Cardiac muscle cell (in vitro differentiated cells and primary cell): Measurements from ENCODE around the gene FUT3. TPM values are rescaled to one million over a fixed set of nuclear protein-coding genes. Genes with fewer than 3 reads are reported as not detected.
A peak's percentile ranks its signal among the peaks of the same experiment; 100 is the strongest.
"Not testable (repeated sequence)": the region's sequence is repeated elsewhere in the genome, so short reads cannot be mapped to it uniquely, and the experiment has no call there.

ENCODE experiments used
- DNase-seq, 2 donors: peaks; one replicate each; pipeline versions ENCODE4 v3.0.0 to v3.0.0-alpha.2; 2010 to 2017; ENCODE audit warnings: low read depth in 1 of 2, low spot score in 1 of 2
- H3K27ac ChIP-seq: fragments of 200-600 bp; sonication (generic); 2 replicates; pipeline ENCODE4 v1.5.1; 2016
- H3K27me3 ChIP-seq: fragments of 200-600 bp; sonication (generic); 2 replicates; pipeline ENCODE4 v1.6.0; 2016; ENCODE audit warnings: control low read depth
- H3K36me3 ChIP-seq: fragments of 200-600 bp; sonication (generic); 2 replicates; pipeline ENCODE4 v1.5.1; 2016; ENCODE audit warnings: control low read depth
- H3K4me1 ChIP-seq: fragments of 200-600 bp; sonication (generic); 2 replicates; pipeline ENCODE4 v1.8.1; 2017; ENCODE audit warnings: low read depth, mild to moderate bottlenecking, mixed run types
- H3K4me3 ChIP-seq: fragments of 200-600 bp; sonication (generic); 2 replicates; pipeline ENCODE4 v1.5.1; 2016; ENCODE audit warnings: mild to moderate bottlenecking
- H3K9me3 ChIP-seq: fragments of 200-600 bp; sonication (generic); 2 replicates; pipeline ENCODE4 v1.5.1; 2017; ENCODE audit warnings: low read depth, mild to moderate bottlenecking, control low read depth
- polyA plus RNA-seq: library from polyadenylated mRNA; unstranded; fragments of >200 nt; fragmentation: Nextera tagmentation; extraction: Ambion mirVana; gene quantifications from 2 replicates; pipeline ENCODE4 v1.2.1, GENCODE V29; 2016
- total RNA-seq: library from RNA; depleted of rRNA; stranded (reverse); fragments of >200 nt; gene quantifications from 2 replicates; pipeline ENCODE4 v1.2.3, GENCODE V29; 2016
- TF ChIP-seq, protein P1 (sequence below): IDR thresholded peaks from 2 replicates; pipeline ENCODE4 v1.5.1; 2012; ENCODE audit warnings: low read depth, mild to moderate bottlenecking, low read length

Gene FUT3
- total and polyA plus RNA-seq, 2 experiments from 2014 or later, result 3.8 TPM; not detected in 1

GRCh38 chr19:5877427-5877826 lies 26.2 kb upstream of the FUT3 start:
- TF ChIP-seq, protein P1, sequence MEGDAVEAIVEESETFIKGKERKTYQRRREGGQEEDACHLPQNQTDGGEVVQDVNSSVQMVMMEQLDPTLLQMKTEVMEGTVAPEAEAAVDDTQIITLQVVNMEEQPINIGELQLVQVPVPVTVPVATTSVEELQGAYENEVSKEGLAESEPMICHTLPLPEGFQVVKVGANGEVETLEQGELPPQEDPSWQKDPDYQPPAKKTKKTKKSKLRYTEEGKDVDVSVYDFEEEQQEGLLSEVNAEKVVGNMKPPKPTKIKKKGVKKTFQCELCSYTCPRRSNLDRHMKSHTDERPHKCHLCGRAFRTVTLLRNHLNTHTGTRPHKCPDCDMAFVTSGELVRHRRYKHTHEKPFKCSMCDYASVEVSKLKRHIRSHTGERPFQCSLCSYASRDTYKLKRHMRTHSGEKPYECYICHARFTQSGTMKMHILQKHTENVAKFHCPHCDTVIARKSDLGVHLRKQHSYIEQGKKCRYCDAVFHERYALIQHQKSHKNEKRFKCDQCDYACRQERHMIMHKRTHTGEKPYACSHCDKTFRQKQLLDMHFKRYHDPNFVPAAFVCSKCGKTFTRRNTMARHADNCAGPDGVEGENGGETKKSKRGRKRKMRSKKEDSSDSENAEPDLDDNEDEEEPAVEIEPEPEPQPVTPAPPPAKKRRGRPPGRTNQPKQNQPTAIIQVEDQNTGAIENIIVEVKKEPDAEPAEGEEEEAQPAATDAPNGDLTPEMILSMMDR, result no peak
- H3K27me3 ChIP-seq, result no peaks in the 10 kb centered on the region
- H3K27ac ChIP-seq, result no peak overlapping the region
- H3K4me1 ChIP-seq, result peaks cover 13% of the 10 kb centered on the region
- H3K36me3 ChIP-seq, result no peaks in the 10 kb centered on the region
- no peaks in the 10 kb centered on the region for H3K9me3 ChIP-seq
- DNase-seq, result no peak
- no peak overlapping the region for H3K4me3 ChIP-seq

- H3K4me1 ChIP-seq, H3K27ac ChIP-seq, H3K27me3 ChIP-seq, H3K4me3 ChIP-seq, H3K9me3 ChIP-seq, H3K36me3 ChIP-seq: not testable (repeated sequence)
- DNase-seq, result peak in 1 of 2 donors; percentile 64
Observed at GRCh38 chr19:5874496-5874895, 23.2 kb upstream of the FUT3 start.

GRCh38 chr19:5873617-5874199 lies 22.5 kb upstream of the FUT3 start:
- Histone ChIP-seq H3K36me3 (no peaks in the 10 kb centered on the region), H3K27me3 (no peaks in the 10 kb centered on the region), H3K27ac (no peak overlapping the region), H3K9me3 (no peaks in the 10 kb centered on the region), H3K4me1 (peaks cover 5% of the 10 kb centered on the region), H3K4me3 (no peak overlapping the region)
- TF ChIP-seq, protein P1, result no peak
- no peak for DNase-seq

DNA sequence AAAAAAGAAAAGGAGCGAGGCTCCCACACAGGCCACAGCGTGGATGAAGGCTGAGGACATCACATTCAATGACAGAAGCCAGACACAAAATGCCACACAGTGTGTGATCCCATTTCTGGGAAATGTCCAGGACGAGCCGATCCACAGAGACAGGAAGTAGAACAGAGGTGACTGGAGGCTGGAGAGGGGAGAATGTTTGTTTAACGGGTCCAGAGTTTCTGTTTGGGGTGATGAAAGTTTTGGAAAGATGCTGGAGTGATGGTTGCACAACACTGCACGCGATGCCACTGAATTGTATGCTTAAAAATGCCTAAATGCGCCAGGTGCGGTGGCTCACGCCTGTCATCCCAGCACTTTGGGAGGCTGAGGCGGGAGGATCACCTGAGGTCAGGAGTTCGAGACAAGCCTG lies 19.7 kb upstream of the FUT3 start:
- Histone ChIP-seq H3K27me3 (no peaks in the 10 kb centered on the region), H3K4me3 (no peak overlapping the region), H3K9me3 (no peaks in the 10 kb centered on the region), H3K36me3 (no peaks in the 10 kb centered on the region), H3K27ac (no peak overlapping the region), H3K4me1 (no peaks in the 10 kb centered on the region)
- peak in 1 of 2 donors; percentile 42 for DNase-seq
- TF ChIP-seq, protein P1, result no peak

GRCh38 chr19:5867201-5868136 lies 16.2 kb upstream of the FUT3 start:
- TF ChIP-seq, protein P1, result no peak
- DNase-seq, result no peak
- Histone ChIP-seq H3K27ac (no peak overlapping the region), H3K4me3 (no peak overlapping the region), H3K36me3 (no peaks in the 10 kb centered on the region), H3K4me1 (no peaks in the 10 kb centered on the region), H3K27me3 (no peaks in the 10 kb centered on the region), H3K9me3 (no peaks in the 10 kb centered on the region)

GRCh38 chr19:5865772-5866171 lies 14.5 kb upstream of the FUT3 start:
- Histone ChIP-seq H3K4me3 (no peak overlapping the region), H3K9me3 (no peaks in the 10 kb centered on the region), H3K27ac (no peak overlapping the region), H3K4me1 (no peaks in the 10 kb centered on the region), H3K36me3 (no peaks in the 10 kb centered on the region), H3K27me3 (no peaks in the 10 kb centered on the region)
- TF ChIP-seq, protein P1, result no peak
- no peak for DNase-seq
